Measurements from ENCODE around the gene NPTX1.

The NPTX1 gene

GRCh38 chr17:80422981-80423380, 53.4 kb downstream of the NPTX1 start:
- DNase-seq (ENCODE audit: extremely low read depth, low read depth), result no peak
- no peak for TF ChIP-seq CTCF (IDR thresholded peaks at IDR 0.05; ENCODE audit: low read depth, low read length)

GRCh38 chr17:80422276-80422675, 54.1 kb downstream of the NPTX1 start:
- TF ChIP-seq CTCF (IDR thresholded peaks at IDR 0.05; ENCODE audit: low read depth, low read length), result no peak
- DNase-seq (ENCODE audit: extremely low read depth, low read depth), result no peak

- TF ChIP-seq CTCF (IDR thresholded peaks at IDR 0.05; ENCODE audit: low read depth, low read length), result no peak
- DNase-seq (ENCODE audit: extremely low read depth, low read depth), result no peak
Observed at GRCh38 chr17:80421381-80422090, 54.9 kb downstream of the NPTX1 start.

- no peak for DNase-seq (ENCODE audit: extremely low read depth, low read depth)
- TF ChIP-seq CTCF (IDR thresholded peaks at IDR 0.05; ENCODE audit: low read depth, low read length), result no peak
Observed at GRCh38 chr17:80419255-80419654, 57.2 kb downstream of the NPTX1 start.

- DNase-seq (ENCODE audit: extremely low read depth, low read depth), result no peak
- no peak for TF ChIP-seq CTCF (IDR thresholded peaks at IDR 0.05; ENCODE audit: low read depth, low read length)
Observed at GRCh38 chr17:80418589-80418988, 57.8 kb downstream of the NPTX1 start.

Measured in AG09319 (cell line).